Progenitor cell of endocrine pancreas (in vitro differentiated cells): ENCODE measurements around the gene GRB7. TPM values are rescaled to one million over a fixed set of nuclear protein-coding genes. Genes with fewer than 3 reads are reported as not detected.
A peak's percentile ranks its signal among the peaks of the same experiment; 100 is the strongest.

Experiments
- DNase-seq: peaks from one replicate; pipeline ENCODE4 v3.0.0; 2021; ENCODE audit warnings: low spot score; ENCODE audit not compliant: unreplicated experiment
- H3K27ac Mint-ChIP-seq: 2 replicates; pipeline ENCODE4 v1.8.0; 2021; ENCODE audit warnings: mild to moderate bottlenecking, moderate library complexity, mixed read lengths
- H3K27me3 Mint-ChIP-seq: 2 replicates; pipeline ENCODE4 v1.8.0; 2021; ENCODE audit warnings: mixed read lengths
- H3K36me3 Mint-ChIP-seq: 2 replicates; pipeline ENCODE4 v1.8.0; 2022; ENCODE audit warnings: mixed read lengths; ENCODE audit not compliant: insufficient read depth
- H3K4me1 Mint-ChIP-seq: 2 replicates; pipeline ENCODE4 v1.8.0; 2021; ENCODE audit warnings: low read depth, mixed read lengths
- H3K4me3 Mint-ChIP-seq: 2 replicates; pipeline ENCODE4 v1.8.0; 2021; ENCODE audit warnings: low read depth, mild to moderate bottlenecking, moderate library complexity, mixed read lengths
- H3K9me3 Mint-ChIP-seq: 2 replicates; pipeline ENCODE4 v1.8.0; 2021; ENCODE audit warnings: low read depth, mixed read lengths
- CTCF ChIP-seq: fragments of 200-600 bp; sonication (generic); IDR thresholded peaks from one replicate; pipeline ENCODE4 v1.5.0; 2021; ENCODE audit warnings: antibody characterized with exemption, mild to moderate bottlenecking; ENCODE audit not compliant: unreplicated experiment
- total RNA-seq: library from RNA; stranded (reverse); gene quantifications from 2 replicates; pipeline ENCODE4 v1.2.1, GENCODE V29; 2021

GRB7 gene
- total RNA-seq, 1 donor from 2014 or later = 29.9 TPM

GRCh38 chr17:39701012-39701783 lies 36.5 kb upstream of the GRB7 start:
- Mint-ChIP-seq H3K27ac (peak overlapping the region; percentile 77), H3K4me1 (peaks cover 49% of the 10 kb centered on the region), H3K27me3 (no peaks in the 10 kb centered on the region), H3K36me3 (peaks cover 1% of the 10 kb centered on the region), H3K4me3 (peak overlapping the region; percentile 93), H3K9me3 (no peaks in the 10 kb centered on the region)
- no peak for DNase-seq
- no peak for TF ChIP-seq CTCF

GRCh38 chr17:39701784-39702422 lies 35.8 kb upstream of the GRB7 start:
- no peak for TF ChIP-seq CTCF
- no peak for DNase-seq
- H3K27me3 Mint-ChIP-seq = no peaks in the 10 kb centered on the region
- peaks cover 1% of the 10 kb centered on the region for H3K36me3 Mint-ChIP-seq
- peak overlapping the region; percentile 93 for H3K4me3 Mint-ChIP-seq
- peaks cover 47% of the 10 kb centered on the region for H3K4me1 Mint-ChIP-seq
- H3K27ac Mint-ChIP-seq = peak overlapping the region; percentile 77
- no peaks in the 10 kb centered on the region for H3K9me3 Mint-ChIP-seq

- DNase-seq = no peak
- H3K27me3 Mint-ChIP-seq = no peaks in the 10 kb centered on the region
- no peaks in the 10 kb centered on the region for H3K9me3 Mint-ChIP-seq
- no peak for TF ChIP-seq CTCF
- H3K27ac Mint-ChIP-seq = peak overlapping the region; percentile 39
- H3K4me3 Mint-ChIP-seq = peak overlapping the region; percentile 46
- H3K36me3 Mint-ChIP-seq = peaks cover 3% of the 10 kb centered on the region
- peaks cover 47% of the 10 kb centered on the region for H3K4me1 Mint-ChIP-seq
Observed at GRCh38 chr17:39702901-39703893, 34.5 kb upstream of the GRB7 start.

GRCh38 chr17:39703913-39704312 lies 33.8 kb upstream of the GRB7 start:
- Mint-ChIP-seq H3K4me3 (no peak overlapping the region), H3K27me3 (no peaks in the 10 kb centered on the region), H3K4me1 (peaks cover 45% of the 10 kb centered on the region), H3K36me3 (peaks cover 3% of the 10 kb centered on the region), H3K9me3 (no peaks in the 10 kb centered on the region), H3K27ac (peak overlapping the region; percentile 39)
- no peak for DNase-seq
- TF ChIP-seq CTCF = no peak
